Ecto neural progenitor cell (in vitro differentiated cells): ENCODE measurements around the gene RUFY2.
"Not testable (repeated sequence)": the region's sequence is repeated elsewhere in the genome, so short reads cannot be mapped to it uniquely, and the experiment has no call there.

ENCODE experiments used
- DNase-seq: peaks from one replicate; pipeline ENCODE4 v3.0.0-alpha.2; 2018; ENCODE audit warnings: low spot score

RUFY2 gene

DNA sequence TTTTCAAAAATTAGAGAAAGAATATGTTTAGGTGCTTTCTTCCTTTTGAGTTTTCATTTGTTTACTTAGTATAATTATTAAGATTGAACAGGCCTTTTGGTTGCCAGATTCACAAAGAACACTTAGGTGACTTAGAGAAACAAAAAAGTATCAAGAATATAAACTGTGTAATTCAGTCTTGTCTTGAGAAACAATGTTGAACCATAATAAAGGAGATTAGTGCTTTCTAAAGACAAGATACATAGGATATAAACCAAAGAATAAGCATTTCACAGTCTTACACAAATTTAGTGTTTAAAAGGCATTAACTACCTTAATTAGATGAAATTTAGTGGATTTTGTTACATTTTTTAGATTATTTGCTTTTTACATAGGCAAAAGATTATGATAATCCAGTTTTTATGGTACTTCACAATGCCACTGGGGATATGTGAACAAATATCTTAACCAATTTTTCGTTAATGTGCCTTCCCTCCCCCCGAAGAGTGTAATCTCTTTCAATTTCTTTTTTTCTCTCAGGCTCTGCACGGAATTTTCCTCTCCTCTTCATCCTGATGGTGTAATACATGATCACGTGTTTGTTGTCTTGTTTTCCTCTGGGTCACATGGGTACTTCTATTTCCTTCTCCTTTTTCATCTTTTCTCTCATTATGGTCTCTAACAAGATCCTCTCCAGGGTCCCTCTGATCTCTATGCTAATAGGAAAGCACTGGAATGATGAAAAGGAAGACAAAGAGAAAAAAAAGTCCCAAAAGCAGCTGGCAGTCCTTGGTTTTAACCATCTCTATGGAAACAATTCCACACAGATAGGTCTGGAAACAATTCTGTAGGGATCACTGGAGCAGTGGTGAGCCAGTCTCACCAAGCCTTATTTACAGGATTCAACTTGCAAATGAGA lies 78.9 kb downstream of the RUFY2 start:
- DNase-seq: no peak

GRCh38 chr10:68324396-68324795 lies 82.7 kb downstream of the RUFY2 start:
- not testable (repeated sequence) for DNase-seq

- DNase-seq: no peak
Measured at GRCh38 chr10:68318331-68319059, 88.6 kb downstream of the RUFY2 start.

GRCh38 chr10:68315582-68315981 lies 91.5 kb downstream of the RUFY2 start:
- no peak for DNase-seq

- not testable (repeated sequence) for DNase-seq
Measured at GRCh38 chr10:68314930-68315329, 92.1 kb downstream of the RUFY2 start.

- no peak for DNase-seq
Measured at GRCh38 chr10:68310531-68310930, 96.5 kb downstream of the RUFY2 start.

- no peak for DNase-seq
Measured at GRCh38 chr10:68305854-68306253, 101.2 kb downstream of the RUFY2 start.

DNA sequence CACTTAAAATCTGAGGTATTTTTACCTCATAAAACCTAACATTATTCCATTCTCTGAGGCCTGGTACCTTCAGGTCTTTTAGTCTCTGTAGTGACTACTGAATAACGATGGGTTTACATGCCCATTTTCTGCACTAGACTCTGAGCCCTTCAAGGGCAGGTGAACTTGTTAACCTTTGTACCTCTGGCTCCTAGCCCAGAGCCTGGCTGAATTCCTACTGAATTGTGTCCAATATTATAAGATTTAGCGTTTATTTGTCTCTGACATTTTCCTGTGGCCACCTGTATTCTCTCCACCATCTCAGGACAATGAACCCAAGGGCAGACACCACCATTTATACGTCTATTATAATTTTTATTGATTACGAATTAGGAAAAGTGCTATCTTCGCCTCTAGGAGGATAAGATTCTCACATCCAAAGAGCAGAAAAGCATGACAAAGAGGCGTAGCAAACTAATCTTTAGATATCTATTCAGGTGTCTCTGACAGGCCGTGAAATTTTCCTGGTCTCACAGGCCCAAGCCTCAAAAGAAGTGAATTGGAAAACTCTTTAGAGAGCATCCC lies 103.1 kb downstream of the RUFY2 start:
- no peak for DNase-seq

- DNase-seq: no peak
Measured at GRCh38 chr10:68302871-68303270, 104.2 kb downstream of the RUFY2 start.

DNA sequence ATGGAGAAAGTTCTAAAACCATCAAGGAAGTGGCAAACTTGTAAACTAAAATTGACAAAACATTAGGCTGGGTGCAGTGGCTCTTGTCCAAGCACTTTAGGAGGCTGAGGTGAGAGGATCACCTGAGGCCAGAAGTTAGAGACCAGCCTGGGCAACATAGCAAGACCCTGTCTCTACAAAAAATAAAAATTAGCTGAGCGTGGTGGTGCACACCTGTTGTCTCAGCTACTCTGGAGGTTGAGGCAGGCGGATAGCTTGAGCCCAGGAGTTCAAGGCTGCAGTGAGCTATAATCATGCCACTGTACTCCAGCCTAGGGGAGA lies 104.6 kb downstream of the RUFY2 start:
- DNase-seq: no peak

GRCh38 chr10:68301790-68302502 lies 105.1 kb downstream of the RUFY2 start:
- no peak for DNase-seq

DNA sequence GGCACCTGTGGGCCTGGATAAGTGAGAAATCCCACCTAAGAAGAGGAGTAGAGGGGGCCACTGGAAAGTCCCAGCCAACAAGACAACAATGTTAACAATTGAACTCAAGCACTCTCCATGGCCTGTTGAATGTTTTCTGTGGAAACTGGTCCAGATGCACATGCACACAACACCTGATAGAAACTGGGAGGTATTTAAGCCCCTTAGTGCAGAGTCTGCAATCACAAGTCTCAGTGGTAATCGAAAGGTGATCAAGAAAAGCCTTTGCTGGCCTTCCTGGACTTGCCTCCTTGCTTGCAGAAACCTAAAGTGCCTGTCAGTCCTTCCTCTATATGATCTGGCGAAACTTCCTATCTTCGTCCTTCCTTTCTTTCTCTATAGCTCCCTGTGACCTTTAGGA lies 105.8 kb downstream of the RUFY2 start:
- no peak for DNase-seq

DNA sequence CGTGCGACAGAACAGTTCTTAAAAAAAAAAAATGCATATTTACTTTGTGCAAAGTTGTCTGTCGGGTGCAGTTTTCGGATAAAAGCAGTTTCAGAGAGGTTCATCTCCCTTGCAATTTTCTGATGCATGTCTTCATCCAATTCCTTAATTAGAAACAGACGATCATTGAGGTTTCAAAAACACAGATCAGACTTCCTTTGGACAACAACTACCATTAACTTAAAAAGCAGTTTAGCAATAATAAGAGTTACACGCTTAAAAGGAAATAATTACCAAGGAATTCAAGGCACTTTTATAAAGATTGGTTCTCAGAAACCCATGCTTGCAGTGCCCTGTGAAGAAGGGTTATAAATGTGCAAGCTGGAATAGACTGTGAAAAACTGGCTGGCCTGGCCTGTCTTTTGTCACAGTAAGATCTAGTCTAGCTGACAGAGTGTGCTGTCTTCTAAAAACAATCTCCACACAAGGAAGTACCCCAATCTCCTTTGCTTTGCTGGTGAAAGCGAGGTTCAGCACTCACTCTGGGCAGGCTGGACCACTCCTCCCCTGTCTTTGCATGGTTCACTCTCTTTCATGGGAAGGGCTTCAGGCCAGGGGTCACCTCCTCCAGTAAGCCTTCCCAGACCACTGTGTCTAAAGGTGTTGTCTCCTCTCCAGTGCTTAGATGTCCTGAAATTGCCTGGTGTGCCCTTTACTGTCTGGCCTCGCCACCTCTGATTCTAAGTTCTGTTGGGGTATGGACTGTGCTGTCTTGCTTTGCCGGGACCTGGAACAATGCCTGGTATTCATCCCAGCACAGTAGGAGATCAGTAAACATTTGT lies 110.0 kb downstream of the RUFY2 start:
- no peak for DNase-seq
